ENCODE data around the gene ATP7B.

The ATP7B gene

GRCh38 chr13:51894239-51894638 lies 117.0 kb downstream of the ATP7B start:
- DNase-seq (ENCODE audit: low spot score): no peak

- DNase-seq (ENCODE audit: low spot score): no peak
Measured at GRCh38 chr13:51892657-51893056, 118.6 kb downstream of the ATP7B start.

- no peak for DNase-seq (ENCODE audit: low spot score)
Measured at GRCh38 chr13:51887468-51887867, 123.8 kb downstream of the ATP7B start.

DNA sequence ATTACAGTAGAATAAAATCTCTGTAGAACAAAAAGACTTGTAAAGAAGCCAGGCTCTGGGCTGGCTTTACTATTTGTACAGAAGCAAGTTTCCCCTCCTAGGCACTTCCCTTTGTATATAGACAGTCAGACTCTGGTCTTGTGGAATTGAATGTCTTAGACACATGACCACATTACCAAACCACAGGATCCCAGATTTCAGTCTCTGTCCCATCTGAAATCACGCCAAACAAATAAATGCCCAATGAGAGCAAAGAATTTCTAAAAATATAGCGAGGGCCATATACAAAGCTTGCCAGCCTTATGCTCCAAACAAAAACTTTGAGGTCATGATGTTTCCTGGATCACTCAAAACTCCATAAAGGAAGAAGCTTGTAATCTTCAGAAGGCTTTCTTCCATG lies 125.6 kb downstream of the ATP7B start:
- no peak for DNase-seq (ENCODE audit: low spot score)

DNA sequence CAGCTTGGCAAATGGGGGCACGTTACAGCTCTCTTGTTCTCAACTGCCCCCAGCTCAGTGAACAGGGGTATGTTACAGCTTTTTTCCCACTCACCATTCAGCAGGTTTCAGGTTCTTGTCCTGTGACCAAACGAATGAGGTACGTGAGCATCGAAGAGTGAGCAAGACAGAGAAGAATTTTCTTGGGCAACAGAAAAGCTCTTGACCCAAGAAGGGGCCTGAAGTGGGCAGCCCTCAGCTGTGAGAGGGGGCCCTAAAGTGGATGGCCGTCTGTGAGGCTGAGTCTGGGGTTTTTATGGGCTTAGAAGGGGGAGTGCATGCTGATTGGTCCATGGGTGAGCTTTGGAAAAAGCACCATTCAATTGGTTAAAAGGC lies 128.0 kb downstream of the ATP7B start:
- no peak for DNase-seq (ENCODE audit: low spot score)

Measured in hematopoietic multipotent progenitor cell treated with erythropoietin and hydrocortisone succinate and interleukin-3 and kit ligand, for 15 days (in vitro differentiated cells).